GM08714 (cell line): Measurements from ENCODE around the gene PTCH1.

ENCODE experiments used
- H3K4me3 ChIP-seq: fragments of 200-500 bp; sonication (Bioruptor generic); 2 replicates; pipeline ENCODE4 v1.5.1; 2014; ENCODE audit warnings: mild to moderate bottlenecking, low read length, inconsistent platforms
- ZNF274 ChIP-seq: IDR thresholded peaks from 2 replicates; pipeline ENCODE4 v1.6.1; 2012; ENCODE audit warnings: mild to moderate bottlenecking, low read depth, low read length

The PTCH1 gene

DNA sequence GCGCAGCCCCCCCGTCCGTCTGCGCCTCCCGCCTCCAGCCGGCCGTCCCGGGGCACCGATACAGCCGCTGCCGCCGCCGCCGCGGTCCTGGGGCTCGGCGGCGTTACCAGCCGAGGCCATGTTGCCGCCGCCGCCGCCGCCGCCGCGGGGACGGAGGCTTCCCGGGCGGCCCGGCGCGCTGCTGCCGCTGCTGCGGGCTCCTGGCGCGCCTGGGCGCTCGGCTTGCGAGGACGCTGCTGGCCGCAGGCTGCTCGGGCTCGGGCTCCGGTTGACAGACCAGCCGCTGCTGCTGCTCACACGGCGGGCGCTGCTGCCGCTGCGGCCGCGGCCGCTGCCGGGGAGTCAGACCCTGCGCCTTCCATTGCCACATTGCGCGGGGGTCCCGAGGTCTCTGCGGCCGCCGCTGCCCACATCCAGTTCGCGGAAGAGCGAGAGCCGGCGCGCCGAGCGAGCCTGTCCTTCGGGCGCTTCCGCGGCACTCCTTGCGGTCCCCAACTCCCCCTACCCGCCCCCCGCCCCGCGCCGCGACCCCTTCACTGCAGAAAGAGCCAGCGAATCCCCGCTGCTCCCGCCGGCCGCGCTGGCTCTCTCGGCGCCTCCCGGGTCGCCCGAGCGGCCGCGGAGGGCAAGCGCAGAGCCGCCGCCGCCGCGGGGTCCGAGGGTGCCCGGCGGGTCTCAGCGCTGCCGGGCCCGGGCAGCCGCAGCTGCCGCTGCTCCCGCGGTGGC, 8.4 kb downstream of the PTCH1 start:
- no peak for TF ChIP-seq ZNF274
- peak overlapping the region; percentile 75 for H3K4me3 ChIP-seq

DNA sequence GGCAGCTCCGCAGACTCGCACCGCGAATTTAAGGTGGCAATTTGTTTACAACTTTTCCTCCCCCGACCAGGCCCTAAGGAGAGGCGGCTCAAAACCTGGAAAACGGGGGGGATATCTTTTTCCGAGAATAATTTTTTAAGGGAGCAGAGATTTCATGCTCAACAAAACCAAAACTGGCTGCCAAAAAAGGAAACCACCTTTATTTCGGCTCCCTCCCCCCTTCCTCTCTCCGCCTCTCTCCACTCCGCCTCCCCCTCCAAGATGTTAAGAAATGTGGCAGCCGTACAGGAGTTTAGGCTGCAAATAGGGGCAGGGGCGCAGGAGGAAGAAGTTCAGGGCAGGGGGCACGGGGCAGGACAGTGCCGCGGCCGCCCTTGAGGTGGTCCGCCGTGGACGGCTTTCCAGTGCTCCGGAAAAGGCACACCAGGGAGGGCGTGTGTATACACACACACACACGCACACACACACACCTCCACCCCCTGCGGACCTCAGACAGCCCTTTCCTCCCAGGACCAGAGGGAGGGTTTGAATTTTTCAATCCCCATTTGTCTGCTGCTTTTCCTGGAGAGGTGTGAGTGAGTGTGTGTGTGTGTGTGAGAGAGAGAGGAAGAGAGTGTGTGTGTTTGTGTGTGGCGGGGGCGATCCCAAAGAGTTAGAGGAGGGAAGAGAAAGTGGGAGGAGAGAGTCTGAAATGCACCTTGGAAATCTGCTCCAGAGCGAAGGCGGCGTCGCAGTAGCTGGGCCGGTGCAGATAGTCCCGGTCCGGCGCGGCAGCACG, 9.1 kb downstream of the PTCH1 start:
- TF ChIP-seq ZNF274 = no peak
- peak overlapping the region; percentile 75 for H3K4me3 ChIP-seq

DNA sequence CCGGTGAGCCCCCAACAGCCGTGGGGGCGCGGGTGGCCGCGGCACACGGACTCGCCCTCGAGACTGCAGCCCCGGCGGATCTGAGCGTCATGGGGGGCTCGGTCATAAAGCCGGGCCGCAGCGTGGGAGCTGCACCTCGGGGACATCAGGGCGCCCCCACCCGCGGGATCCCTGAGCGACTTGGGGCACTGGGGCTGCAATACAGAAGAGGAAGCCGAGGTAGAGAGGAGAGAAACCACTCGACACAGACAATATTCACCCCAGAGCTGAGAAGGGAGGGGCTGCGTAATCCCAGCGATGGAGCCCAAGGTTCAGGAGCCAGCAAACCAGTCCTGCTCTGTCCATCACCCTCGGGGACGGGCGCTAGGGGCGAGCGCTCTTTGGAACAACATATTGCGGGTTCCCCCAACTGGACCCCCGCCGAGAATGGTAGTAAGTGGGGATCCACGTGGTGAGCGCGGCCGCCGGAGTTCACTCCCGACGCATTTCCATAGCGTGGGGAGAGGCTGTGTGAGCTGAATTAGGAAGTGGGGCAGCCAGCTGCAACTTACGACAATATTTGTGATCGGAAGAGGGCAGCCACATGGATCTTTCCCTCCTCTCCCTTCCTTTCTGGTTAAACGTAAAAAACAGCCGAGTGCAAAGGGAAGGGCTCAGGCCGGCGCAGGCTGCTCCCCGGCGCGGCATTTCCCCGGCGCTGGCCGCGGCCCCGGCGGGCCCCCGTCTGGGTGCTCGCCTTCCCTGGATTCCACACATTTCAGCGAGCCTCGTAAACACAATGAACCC, 9.9 kb downstream of the PTCH1 start:
- H3K4me3 ChIP-seq = peak overlapping the region; percentile 75
- TF ChIP-seq ZNF274 = no peak

DNA sequence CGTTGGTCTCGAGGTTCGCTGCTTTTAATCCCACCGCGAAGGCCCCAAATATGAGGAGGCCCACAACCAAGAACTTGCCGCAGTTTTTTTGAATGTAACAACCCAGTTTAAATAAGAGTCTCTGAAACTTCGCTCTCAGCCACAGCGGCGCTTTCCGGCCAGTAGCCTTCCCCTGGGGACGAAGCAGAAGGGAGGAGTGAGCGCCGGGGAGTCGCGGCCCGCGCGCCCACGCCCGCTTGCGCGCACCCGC, 10.4 kb downstream of the PTCH1 start:
- no peak for TF ChIP-seq ZNF274
- H3K4me3 ChIP-seq = peak overlapping the region; percentile 75; the same call in 1 of the 2 replicates

DNA sequence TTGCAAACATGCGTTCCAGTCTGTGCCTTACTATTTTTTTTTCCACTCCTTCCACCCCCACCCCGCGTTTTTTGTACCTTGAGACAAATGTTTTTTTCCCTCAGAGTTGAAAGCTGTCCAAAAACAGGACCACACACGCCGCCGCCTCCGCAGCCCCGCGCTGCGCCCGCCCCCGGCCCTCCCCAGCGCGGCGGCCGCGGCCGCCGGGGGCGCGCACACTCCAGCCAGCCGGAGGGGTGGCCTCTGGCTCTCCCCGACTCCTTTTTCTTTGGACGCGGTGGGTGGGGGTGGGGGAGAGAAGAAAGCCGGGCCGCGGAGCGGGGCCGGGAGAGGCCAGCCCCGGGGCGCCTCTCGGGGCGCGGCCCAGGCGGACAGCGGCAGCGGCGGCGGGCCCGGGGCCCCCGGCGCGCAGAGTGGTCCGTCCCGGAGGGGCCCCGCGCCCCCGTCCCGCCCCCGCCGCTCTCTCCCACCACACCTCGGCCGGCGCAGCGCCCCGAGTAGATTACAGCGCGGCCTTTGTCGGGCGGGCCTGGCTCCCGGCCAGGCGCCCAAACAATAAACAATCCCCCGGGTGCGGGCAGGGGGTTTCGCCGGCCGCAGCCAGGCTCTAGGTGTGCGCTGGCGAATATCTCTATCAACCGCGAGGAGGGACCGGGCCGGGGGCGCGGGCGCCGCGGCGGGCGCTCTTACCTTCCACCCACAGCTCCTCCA, 10.9 kb downstream of the PTCH1 start:
- TF ChIP-seq ZNF274 = no peak
- H3K4me3 ChIP-seq = peak overlapping the region; percentile 75; the same call in 1 of the 2 replicates

DNA sequence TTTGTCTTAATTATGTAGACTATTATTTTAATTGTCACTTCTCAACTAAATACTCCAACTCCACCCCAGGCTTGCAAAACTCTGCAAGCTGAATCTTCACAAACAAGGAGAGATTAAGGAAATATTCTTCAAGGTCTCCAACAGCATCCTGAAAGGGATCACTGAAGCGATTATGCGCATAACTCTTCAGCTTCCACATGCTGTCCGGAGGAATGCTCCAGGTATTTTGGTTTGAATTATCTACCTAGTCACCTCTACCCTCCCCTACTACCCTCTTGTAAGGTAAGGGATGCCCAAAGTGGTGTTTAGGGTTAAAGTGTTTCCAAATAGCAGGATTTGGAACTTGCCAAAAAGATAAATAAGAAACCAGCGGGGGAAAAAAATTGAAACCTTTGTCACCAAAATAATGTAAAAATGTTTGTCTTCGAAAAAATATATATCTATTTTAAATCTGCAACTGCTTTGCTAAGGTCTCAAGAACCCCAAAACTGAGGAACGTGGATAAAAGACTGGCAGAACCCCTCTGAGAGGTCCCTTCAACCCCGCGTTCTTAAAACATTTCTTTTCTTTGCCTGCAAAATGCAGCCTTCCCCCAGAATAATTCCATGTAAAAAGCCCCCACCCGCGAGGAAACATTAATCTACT, 11.6 kb downstream of the PTCH1 start:
- H3K4me3 ChIP-seq = peak overlapping the region; percentile 75; the same call in 1 of the 2 replicates
- no peak for TF ChIP-seq ZNF274

DNA sequence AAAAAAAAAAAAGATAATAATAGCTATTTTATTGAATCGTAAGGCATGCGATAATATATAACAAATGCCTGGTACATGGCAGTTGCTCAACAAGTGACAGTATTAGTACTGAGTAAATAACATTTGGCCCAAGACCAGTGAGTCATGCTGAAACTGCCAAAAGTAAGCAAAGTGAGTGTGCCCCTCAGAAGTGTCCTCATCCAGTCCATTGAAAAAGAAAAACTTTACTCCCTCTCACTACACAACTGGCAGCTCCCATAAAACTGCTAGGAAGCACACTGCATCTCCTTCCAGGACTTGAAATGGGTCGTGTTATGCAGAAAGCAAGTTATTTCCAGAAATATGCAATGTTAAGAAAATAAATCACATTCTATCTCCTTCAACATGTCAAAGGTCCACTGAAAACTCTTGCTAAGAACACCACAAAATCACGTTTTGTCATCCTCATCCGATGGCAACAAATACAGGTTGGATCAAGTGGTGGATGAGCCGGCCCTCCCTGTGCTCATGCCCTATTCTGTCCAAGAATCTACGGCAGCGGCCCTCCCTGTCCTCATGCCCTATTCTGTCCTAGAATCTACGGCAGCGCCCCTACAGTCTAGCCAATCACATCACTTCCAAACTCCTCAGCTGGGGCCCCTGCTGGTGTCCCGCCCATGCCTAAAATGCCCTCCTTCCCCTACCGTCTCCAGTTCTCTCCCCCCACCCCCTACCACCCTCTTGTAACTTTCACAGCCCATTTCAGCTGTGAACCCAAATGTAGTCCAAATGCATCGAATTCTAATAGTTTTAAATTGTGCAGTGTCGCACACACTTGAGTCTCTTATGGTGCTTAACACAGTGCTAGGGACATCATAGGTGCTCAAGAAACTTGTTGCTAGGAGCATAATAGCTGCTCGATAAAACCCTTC, 12.5 kb downstream of the PTCH1 start:
- no peak overlapping the region for H3K4me3 ChIP-seq
- TF ChIP-seq ZNF274 = no peak

DNA sequence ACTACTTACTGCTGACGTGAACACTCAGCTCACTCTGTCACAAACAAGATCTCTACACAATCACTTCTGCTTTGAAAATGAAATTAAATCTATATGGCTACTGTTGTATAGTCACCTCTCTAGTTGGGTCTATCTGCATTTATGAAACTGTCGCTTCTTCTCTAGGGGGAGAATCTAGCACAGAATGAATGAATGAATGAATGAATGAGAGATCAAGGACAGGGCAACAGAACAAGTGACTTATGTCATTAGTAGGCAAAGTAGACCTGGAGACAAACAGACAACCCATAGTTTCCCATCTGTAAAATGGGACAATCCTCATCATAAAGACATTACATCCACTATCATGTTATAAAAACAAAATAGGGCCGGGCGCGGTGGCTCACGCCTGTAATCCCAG, 13.4 kb downstream of the PTCH1 start:
- no peak for TF ChIP-seq ZNF274
- no peak overlapping the region for H3K4me3 ChIP-seq

DNA sequence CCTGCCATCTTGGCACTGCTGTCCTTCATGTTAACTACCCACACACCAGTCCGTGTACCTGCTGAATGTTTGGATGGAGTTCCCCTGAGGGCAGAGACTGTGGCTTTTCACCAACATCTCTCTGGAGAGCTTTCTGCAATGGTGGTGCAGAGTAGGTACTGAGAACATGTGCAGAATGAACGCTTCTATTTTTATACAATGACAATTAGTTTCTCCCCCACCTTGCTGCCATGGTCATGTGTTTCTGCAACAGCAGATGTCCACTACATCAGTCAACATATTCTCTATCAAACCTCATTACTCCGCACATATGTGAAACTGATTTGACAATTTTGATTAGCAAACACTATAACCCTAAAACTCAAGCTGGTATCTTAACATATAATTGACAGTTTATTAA, 14.5 kb downstream of the PTCH1 start:
- H3K4me3 ChIP-seq = no peak overlapping the region
- no peak for TF ChIP-seq ZNF274

DNA sequence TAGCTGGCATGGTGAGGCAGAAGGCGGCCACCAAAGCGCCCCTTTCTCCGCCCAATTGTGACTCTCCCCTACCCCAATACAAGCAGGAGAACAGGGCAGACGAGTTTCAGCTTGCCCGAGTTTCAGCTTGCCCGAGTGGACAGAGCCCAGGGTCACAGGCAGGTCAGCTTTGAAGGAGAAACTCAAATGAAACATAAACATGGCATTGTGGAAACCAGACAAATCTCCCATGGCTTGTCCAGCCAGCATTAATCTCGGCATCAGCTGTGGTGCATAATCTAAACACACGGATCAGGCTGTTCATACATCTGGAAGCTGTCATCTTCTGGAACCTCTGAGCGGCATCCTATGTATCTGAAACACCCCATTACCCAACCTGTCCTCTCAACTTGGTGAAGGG, 16.9 kb downstream of the PTCH1 start:
- no peak overlapping the region for H3K4me3 ChIP-seq
- no peak for TF ChIP-seq ZNF274

DNA sequence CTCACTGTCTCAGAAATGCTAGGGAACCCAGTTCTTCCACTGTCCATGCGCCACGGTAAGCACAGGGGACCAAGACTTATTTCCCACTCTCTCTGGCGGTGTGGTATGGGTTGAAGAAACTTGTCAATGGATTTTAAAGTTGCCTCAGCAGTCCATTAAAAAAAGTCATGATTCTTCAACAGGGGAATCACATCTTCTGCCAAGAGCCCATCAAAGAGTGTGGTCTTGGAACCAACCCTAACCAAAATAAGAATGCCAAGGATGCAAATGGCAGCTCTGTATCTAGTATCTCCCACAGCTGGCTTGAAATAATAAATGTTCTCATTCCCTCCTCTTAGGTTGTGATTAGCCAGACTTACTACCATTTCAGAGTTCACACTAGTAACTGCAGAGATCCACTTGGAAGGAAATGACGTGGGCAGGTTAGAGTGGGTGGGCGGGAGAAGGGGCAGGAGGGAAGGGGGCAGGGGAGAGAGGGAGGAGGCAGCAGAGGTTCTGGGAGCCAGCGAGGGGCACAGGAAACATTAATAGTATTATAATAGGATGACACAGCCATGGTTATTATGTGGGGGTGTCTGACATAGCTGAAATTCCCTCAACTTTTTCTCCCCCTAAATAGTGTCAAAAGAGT, 17.6 kb downstream of the PTCH1 start:
- H3K4me3 ChIP-seq = no peak overlapping the region
- no peak for TF ChIP-seq ZNF274

DNA sequence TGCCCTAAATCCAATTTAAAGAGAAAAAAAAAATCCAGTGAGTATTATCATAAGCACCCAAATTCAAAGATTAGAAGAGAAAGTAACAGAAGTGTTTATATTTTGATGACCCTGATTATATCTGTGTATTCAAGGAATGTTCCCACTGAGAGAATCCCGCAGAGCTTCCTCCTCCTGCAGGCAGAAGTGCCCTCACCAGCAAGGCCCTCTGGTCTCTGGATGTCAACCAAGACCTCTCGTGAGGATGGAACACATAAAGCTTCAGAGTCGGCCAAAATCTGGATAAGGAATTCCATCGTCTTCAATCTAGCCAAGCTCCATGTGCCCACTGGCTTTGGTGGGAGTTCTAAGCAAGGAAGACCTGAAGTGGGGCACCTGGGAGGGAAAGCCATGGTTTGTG, 18.1 kb downstream of the PTCH1 start:
- no peak overlapping the region for H3K4me3 ChIP-seq
- no peak for TF ChIP-seq ZNF274
